ENCODE measurements around the gene ASIC1. TPM values are rescaled to one million over a fixed set of nuclear protein-coding genes. Genes with fewer than 3 reads are reported as not detected.
"Not testable (repeated sequence)": the region's sequence is repeated elsewhere in the genome, so short reads cannot be mapped to it uniquely, and the experiment has no call there.

Gene ASIC1
- total and polyA plus RNA-seq, 9 donors: 3.5 to 12.3 (median 10.7) TPM

- Histone ChIP-seq H3K9me3 (replicated peaks; ENCODE audit: control insufficient read depth, low read depth, low read length) (no peaks in the 10 kb centered on the region), H3K27ac (ENCODE audit: low read length) (no peak overlapping the region), H3K4me1 (ENCODE audit: control insufficient read depth, insufficient read depth, low read length) (peaks cover 7% of the 10 kb centered on the region), H3K36me3 (ENCODE audit: control insufficient read depth, insufficient read depth, low read length) (no peaks in the 10 kb centered on the region), H3K4me3 (ENCODE audit: low read length) (no peak overlapping the region), H3K27me3 (ENCODE audit: control insufficient read depth, insufficient read depth, low read length) (no peaks in the 10 kb centered on the region)
- DNase-seq: no peak
- no CpG with 5 or more reads among the region's 1 CpG for WGBS (ENCODE audit: insufficient coverage)
These were observed 34.5 kb upstream of the ASIC1 start for GRCh38 chr12:50022903-50023302.

- no CpG with 5 or more reads among the region's 8 CpGs for WGBS (ENCODE audit: insufficient coverage)
- DNase-seq: no peak
- Histone ChIP-seq H3K27me3 (ENCODE audit: control insufficient read depth, insufficient read depth, low read length) (no peaks in the 10 kb centered on the region), H3K9me3 (replicated peaks; ENCODE audit: control insufficient read depth, low read depth, low read length) (no peaks in the 10 kb centered on the region), H3K36me3 (ENCODE audit: control insufficient read depth, insufficient read depth, low read length) (no peaks in the 10 kb centered on the region), H3K27ac (ENCODE audit: low read length) (no peak overlapping the region), H3K4me3 (ENCODE audit: low read length) (peak overlapping the region; percentile 92), H3K4me1 (ENCODE audit: control insufficient read depth, insufficient read depth, low read length) (peaks cover 6% of the 10 kb centered on the region)
These were observed 33.2 kb upstream of the ASIC1 start for GRCh38 chr12:50024227-50024626.

- 0% methylated on average over 12 of the region's 16 CpGs for WGBS (ENCODE audit: insufficient coverage)
- no peaks in the 10 kb centered on the region for H3K36me3 ChIP-seq (ENCODE audit: control insufficient read depth, insufficient read depth, low read length)
- H3K27me3 ChIP-seq (ENCODE audit: control insufficient read depth, insufficient read depth, low read length): no peaks in the 10 kb centered on the region
- peak overlapping the region; percentile 85 for H3K27ac ChIP-seq (ENCODE audit: low read length)
- H3K9me3 ChIP-seq (replicated peaks; ENCODE audit: control insufficient read depth, low read depth, low read length): no peaks in the 10 kb centered on the region
- H3K4me3 ChIP-seq (ENCODE audit: low read length): peak overlapping the region; percentile 92
- peaks cover 6% of the 10 kb centered on the region for H3K4me1 ChIP-seq (ENCODE audit: control insufficient read depth, insufficient read depth, low read length)
- DNase-seq: no peak
These were observed 32.6 kb upstream of the ASIC1 start for GRCh38 chr12:50024805-50025186.

- Histone ChIP-seq H3K27me3 (ENCODE audit: control insufficient read depth, insufficient read depth, low read length) (no peaks in the 10 kb centered on the region), H3K4me1 (ENCODE audit: control insufficient read depth, insufficient read depth, low read length) (peaks cover 6% of the 10 kb centered on the region), H3K36me3 (ENCODE audit: control insufficient read depth, insufficient read depth, low read length) (no peaks in the 10 kb centered on the region), H3K9me3 (replicated peaks; ENCODE audit: control insufficient read depth, low read depth, low read length) (no peaks in the 10 kb centered on the region), H3K4me3 (ENCODE audit: low read length) (peak within 1 kb of the TSS; percentile 92), H3K27ac (ENCODE audit: low read length) (peak within 1 kb of the TSS; percentile 85)
- under 1% methylated on average over 44 of the region's 47 CpGs for whole genome bisulfite sequencing (ENCODE audit: insufficient coverage)
- DNase-seq: peak; percentile 100
These were observed 32.0 kb upstream of the ASIC1 start, which contains the start of gene RACGAP1 for GRCh38 chr12:50025187-50026059. Gene RACGAP1 (minus strand): TSS chr12:50025494. CDS start chr12:50016715, 8,779 bp downstream.

GRCh38 chr12:50026691-50027090 is 30.7 kb upstream of the ASIC1 start:
- Histone ChIP-seq H3K27me3 (ENCODE audit: control insufficient read depth, insufficient read depth, low read length) (peaks cover 3% of the 10 kb centered on the region), H3K27ac (ENCODE audit: low read length) (no peak overlapping the region), H3K4me1 (ENCODE audit: control insufficient read depth, insufficient read depth, low read length) (peaks cover 4% of the 10 kb centered on the region), H3K9me3 (replicated peaks; ENCODE audit: control insufficient read depth, low read depth, low read length) (no peaks in the 10 kb centered on the region), H3K36me3 (ENCODE audit: control insufficient read depth, insufficient read depth, low read length) (no peaks in the 10 kb centered on the region), H3K4me3 (ENCODE audit: low read length) (no peak overlapping the region)
- no peak for DNase-seq
- 96% methylated on average over 3 of the region's 3 CpGs for WGBS (ENCODE audit: insufficient coverage)

- not testable (repeated sequence) for H3K36me3 ChIP-seq (ENCODE audit: control insufficient read depth, insufficient read depth, low read length); H3K4me1 ChIP-seq (ENCODE audit: control insufficient read depth, insufficient read depth, low read length); H3K27ac ChIP-seq (ENCODE audit: low read length); H3K4me3 ChIP-seq (ENCODE audit: low read length); DNase-seq; H3K9me3 ChIP-seq (replicated peaks; ENCODE audit: control insufficient read depth, low read depth, low read length)
- 73% methylated on average over 3 of the region's 9 CpGs for WGBS (ENCODE audit: insufficient coverage)
- peaks cover 14% of the 10 kb centered on the region for H3K27me3 ChIP-seq (ENCODE audit: control insufficient read depth, insufficient read depth, low read length)
These were observed 26.9 kb upstream of the ASIC1 start for GRCh38 chr12:50030449-50030848.

- H3K27ac ChIP-seq (ENCODE audit: low read length): no peak overlapping the region
- WGBS (ENCODE audit: insufficient coverage): 11% methylated on average over 10 of the region's 21 CpGs
- H3K9me3 ChIP-seq (replicated peaks; ENCODE audit: control insufficient read depth, low read depth, low read length): no peaks in the 10 kb centered on the region
- peaks cover 8% of the 10 kb centered on the region for H3K4me1 ChIP-seq (ENCODE audit: control insufficient read depth, insufficient read depth, low read length)
- peaks cover 14% of the 10 kb centered on the region for H3K27me3 ChIP-seq (ENCODE audit: control insufficient read depth, insufficient read depth, low read length)
- peak overlapping the region; percentile 31 for H3K4me3 ChIP-seq (ENCODE audit: low read length)
- no peak for DNase-seq
- no peaks in the 10 kb centered on the region for H3K36me3 ChIP-seq (ENCODE audit: control insufficient read depth, insufficient read depth, low read length)
These were observed 24.9 kb upstream of the ASIC1 start for GRCh38 chr12:50032515-50032853.

GRCh38 chr12:50032854-50033581 is 24.4 kb upstream of the ASIC1 start:
- Histone ChIP-seq H3K27me3 (ENCODE audit: control insufficient read depth, insufficient read depth, low read length) (peaks cover 14% of the 10 kb centered on the region), H3K4me3 (ENCODE audit: low read length) (peak overlapping the region; percentile 31), H3K27ac (ENCODE audit: low read length) (no peak overlapping the region), H3K4me1 (ENCODE audit: control insufficient read depth, insufficient read depth, low read length) (peaks cover 8% of the 10 kb centered on the region), H3K36me3 (ENCODE audit: control insufficient read depth, insufficient read depth, low read length) (no peaks in the 10 kb centered on the region), H3K9me3 (replicated peaks; ENCODE audit: control insufficient read depth, low read depth, low read length) (no peaks in the 10 kb centered on the region)
- DNase-seq: peak; percentile 45
- 8% methylated on average over 27 of the region's 37 CpGs for WGBS (ENCODE audit: insufficient coverage)

GRCh38 chr12:50038336-50038735 is 19.1 kb upstream of the ASIC1 start:
- DNase-seq: no peak
- Histone ChIP-seq H3K4me1 (ENCODE audit: control insufficient read depth, insufficient read depth, low read length) (peaks cover 10% of the 10 kb centered on the region), H3K27ac (ENCODE audit: low read length) (no peak overlapping the region), H3K27me3 (ENCODE audit: control insufficient read depth, insufficient read depth, low read length) (peaks cover 1% of the 10 kb centered on the region), H3K36me3 (ENCODE audit: control insufficient read depth, insufficient read depth, low read length) (no peaks in the 10 kb centered on the region), H3K9me3 (replicated peaks; ENCODE audit: control insufficient read depth, low read depth, low read length) (no peaks in the 10 kb centered on the region), H3K4me3 (ENCODE audit: low read length) (no peak overlapping the region)
- WGBS (ENCODE audit: insufficient coverage): no CpG with 5 or more reads among the region's 4 CpGs

GRCh38 chr12:50039151-50039835 is 18.1 kb upstream of the ASIC1 start:
- no peaks in the 10 kb centered on the region for H3K36me3 ChIP-seq (ENCODE audit: control insufficient read depth, insufficient read depth, low read length)
- DNase-seq: peak; percentile 74
- H3K27ac ChIP-seq (ENCODE audit: low read length): no peak overlapping the region
- no peaks in the 10 kb centered on the region for H3K9me3 ChIP-seq (replicated peaks; ENCODE audit: control insufficient read depth, low read depth, low read length)
- peaks cover 10% of the 10 kb centered on the region for H3K4me1 ChIP-seq (ENCODE audit: control insufficient read depth, insufficient read depth, low read length)
- 33% methylated on average over 3 of the region's 9 CpGs for whole genome bisulfite sequencing (ENCODE audit: insufficient coverage)
- no peaks in the 10 kb centered on the region for H3K27me3 ChIP-seq (ENCODE audit: control insufficient read depth, insufficient read depth, low read length)
- no peak overlapping the region for H3K4me3 ChIP-seq (ENCODE audit: low read length)

Data from muscle of leg (tissue), 11 donors.